SK-N-SH (cell line): Measurements from ENCODE around the gene CHST12. TPM values are rescaled to one million over a fixed set of nuclear protein-coding genes. Genes with fewer than 3 reads are reported as not detected.

Experiments
- CTCF ChIA-PET: fragments of 300-600, 350-600 bp; formaldehyde crosslinking; extraction: SDS; loops from one replicate; lab custom pipeline; 2021; lab: Yijun Ruan, JAX
- POLR2A ChIA-PET: fragments of 350-600 bp; sonication (Branson Sonifier 250); formaldehyde crosslinking; extraction: SDS; loops from one replicate; lab custom pipeline; 2020; ENCODE audit warnings: antibody characterized with exemption, inconsistent platforms; lab: Yijun Ruan, JAX
- DNase-seq: peaks from one replicate; pipeline ENCODE4 v3.0.0; 2012
- H2AFZ ChIP-seq: fragments of 200-600 bp; sonication (generic); 2 replicates; pipeline ENCODE4 v1.8.1; 2016; ENCODE audit warnings: antibody characterized with exemption, mild to moderate bottlenecking, low read depth
- H3F3A ChIP-seq: fragments of 200-600 bp; sonication (generic); replicated peaks from 2 replicates; pipeline ENCODE3; 2016; ENCODE audit warnings: antibody characterized with exemption, mild to moderate bottlenecking; ENCODE audit not compliant: insufficient read depth
- H3K27ac ChIP-seq, 2 experiments: fragments of 200-500 bp in 1 of 2; fragments of 200-600 bp in 1 of 2; sonication (Bioruptor generic) in 1 of 2; sonication (generic), shearing (Covaris generic) in 1 of 2; 2 replicates each; pipeline versions ENCODE4 v1.5.1 to v1.6.1; 2014 to 2016; ENCODE audit warnings: low read depth in 2 of 2, inconsistent platforms in 1 of 2, low read length in 1 of 2, mild to moderate bottlenecking in 1 of 2, mixed read lengths in 1 of 2
- H3K27me3 ChIP-seq: fragments of 200-600 bp; sonication (generic), shearing (Covaris generic); 2 replicates; pipeline ENCODE4 v1.6.1; 2016; ENCODE audit warnings: mixed run types; ENCODE audit not compliant: insufficient read depth
- H3K36me3 ChIP-seq, 2 experiments: fragments of 200-500 bp in 1 of 2; fragments of 200-600 bp in 1 of 2; sonication (Bioruptor generic) in 1 of 2; sonication (generic) in 1 of 2; replicated peaks in 1 of 2; 2 replicates each; pipeline versions ENCODE3 to v1.5.1; 2014 to 2016; ENCODE audit warnings: low read length in 1 of 2, mild to moderate bottlenecking in 1 of 2; ENCODE audit not compliant: insufficient read depth in 2 of 2, control insufficient read depth in 1 of 2
- H3K4me1 ChIP-seq, 2 experiments: fragments of 200-500 bp in 1 of 2; fragments of 200-600 bp in 1 of 2; sonication (Bioruptor generic) in 1 of 2; sonication (generic), shearing (Covaris generic) in 1 of 2; 2 replicates each; pipeline versions ENCODE4 v1.5.1 to v1.6.1; 2014 to 2016; ENCODE audit warnings: low read depth in 1 of 2, low read length in 1 of 2, mixed run types in 1 of 2; ENCODE audit not compliant: insufficient read depth in 2 of 2, control insufficient read depth in 1 of 2
- H3K4me2 ChIP-seq: fragments of 200-600 bp; sonication (generic), shearing (Covaris generic); 2 replicates; pipeline ENCODE4 v1.6.1; 2017; ENCODE audit warnings: mixed run types
- H3K4me3 ChIP-seq, 2 experiments: fragments of 200-500 bp in 1 of 2; fragments of 200-600 bp in 1 of 2; sonication (Bioruptor generic) in 1 of 2; sonication (generic), shearing (Covaris generic) in 1 of 2; 2 replicates each; pipeline versions ENCODE4 v1.5.1 to v1.8.1; 2014 to 2016; ENCODE audit warnings: low read depth in 2 of 2, inconsistent platforms in 1 of 2, low read length in 1 of 2, mild to moderate bottlenecking in 1 of 2, mixed read lengths in 1 of 2, moderate library complexity in 1 of 2
- H3K79me2 ChIP-seq: fragments of 200-600 bp; sonication (generic); 2 replicates; pipeline ENCODE4 v1.8.1; 2017; ENCODE audit warnings: mild to moderate bottlenecking; ENCODE audit not compliant: insufficient read depth
- H3K9ac ChIP-seq: fragments of 200-600 bp; sonication (generic); 2 replicates; pipeline ENCODE4 v1.6.1; 2017; ENCODE audit warnings: mixed run types
- H3K9me2 ChIP-seq: fragments of 200-600 bp; sonication (generic); 2 replicates; pipeline ENCODE4 v1.6.1; 2017; ENCODE audit warnings: mixed run types
- H3K9me3 ChIP-seq: fragments of 200-600 bp; sonication (generic); 2 replicates; pipeline ENCODE4 v1.6.1; 2017; ENCODE audit warnings: mixed run types, mild to moderate bottlenecking, moderate library complexity
- H4K20me1 ChIP-seq: fragments of 200-600 bp; sonication (generic); 2 replicates; pipeline ENCODE4 v1.6.1; 2017; ENCODE audit warnings: mild to moderate bottlenecking, mixed run types; ENCODE audit not compliant: insufficient read depth
- ELF1 ChIP-seq: IDR thresholded peaks from 2 replicates; pipeline ENCODE4 v1.4.0; 2012
- FOSL2 ChIP-seq: IDR thresholded peaks from 2 replicates; pipeline ENCODE4 v1.4.0; 2012; ENCODE audit warnings: low read depth, mild to moderate bottlenecking, moderate library complexity, borderline replicate concordance
- FOXJ3 ChIP-seq: sonication (generic); formaldehyde crosslinking; IDR thresholded peaks from 2 replicates; pipeline ENCODE4 v1.5.1; 2020; ENCODE audit warnings: mild to moderate bottlenecking, missing genetic modification reagents
- FOXM1 ChIP-seq: IDR thresholded peaks from 2 replicates; pipeline ENCODE4 v1.4.0; 2012; ENCODE audit warnings: low read depth, mild to moderate bottlenecking
- GABPA ChIP-seq: IDR thresholded peaks from 2 replicates; pipeline ENCODE4 v1.4.0; 2012; ENCODE audit warnings: low read depth, mild to moderate bottlenecking
- GATA2 ChIP-seq: sonication (generic); formaldehyde crosslinking; IDR thresholded peaks from 2 replicates; pipeline ENCODE4 v1.5.0; 2020; ENCODE audit warnings: mild to moderate bottlenecking, missing genetic modification reagents
- IRF3 ChIP-seq: fragments of 150-350 bp; IDR thresholded peaks from 2 replicates; pipeline ENCODE4 v1.6.1; 2016; ENCODE audit warnings: mild to moderate bottlenecking, low read depth, low read length
- JUND ChIP-seq: IDR thresholded peaks from 2 replicates; pipeline ENCODE4 v1.4.0; 2012
- MAX ChIP-seq: IDR thresholded peaks from 2 replicates; pipeline ENCODE4 v1.4.0; 2012; ENCODE audit warnings: low read depth
- RAD21 ChIP-seq: IDR thresholded peaks from 2 replicates; pipeline ENCODE4 v1.6.1; 2012; ENCODE audit warnings: mild to moderate bottlenecking, low read length
- REST ChIP-seq: IDR thresholded peaks from 2 replicates; pipeline ENCODE4 v1.6.1; 2012; ENCODE audit warnings: mild to moderate bottlenecking, low read depth, low read length, moderate library complexity
- SIN3A ChIP-seq: IDR thresholded peaks from 2 replicates; pipeline ENCODE4 v1.6.1; 2012; ENCODE audit warnings: low read depth, mild to moderate bottlenecking, low read length, moderate library complexity, borderline replicate concordance
- SMC3 ChIP-seq: IDR thresholded peaks from 2 replicates; pipeline ENCODE4 v1.6.1; 2012; ENCODE audit warnings: low read depth, low read length, improper control_type of control experiment
- TCF12 ChIP-seq: IDR thresholded peaks from 2 replicates; pipeline ENCODE4 v1.4.0; 2012
- TEAD4 ChIP-seq: IDR thresholded peaks from 2 replicates; pipeline ENCODE4 v1.4.0; 2012; ENCODE audit warnings: mild to moderate bottlenecking, borderline replicate concordance; ENCODE audit not compliant: insufficient read depth
- USF1 ChIP-seq: IDR thresholded peaks from 2 replicates; pipeline ENCODE4 v1.4.0; 2012; ENCODE audit warnings: low read depth, borderline replicate concordance
- YY1 ChIP-seq: IDR thresholded peaks from 2 replicates; pipeline ENCODE4 v1.4.0; 2012; ENCODE audit warnings: low read depth, mild to moderate bottlenecking
- WGBS: methylation state at CpG from one replicate; pipeline ENCODE4 v1.1.6; 2017; ENCODE audit warnings: low lambda C conversion rate; 5-methylcytosine and 5-hydroxymethylcytosine counted together
- polyA plus RNA-seq, 3 experiments: library from polyadenylated mRNA; depleted of rRNA; stranded (reverse); fragments of >200 nt; gene quantifications; 2 replicates each; pipeline ENCODE4 v1.2.3, GENCODE V29; 2012
- TF ChIP-seq, protein P1 (sequence below): fragments of 150-350 bp; IDR thresholded peaks from 2 replicates; pipeline ENCODE4 v1.6.1; 2017; ENCODE audit warnings: antibody characterized with exemption, low read length, low read depth, borderline replicate concordance
- TF ChIP-seq, protein P2 (sequence below): IDR thresholded peaks from 2 replicates; pipeline ENCODE4 v1.4.0; 2012; ENCODE audit warnings: low read depth, borderline replicate concordance

Gene CHST12
- polyA plus RNA-seq, 1 of the 3 experiments (the other 2 are of a cell fraction): 32.7 TPM

- Histone ChIP-seq H3K36me3 (no peaks in the 10 kb centered on the region), H4K20me1 (no peaks in the 10 kb centered on the region), H3K4me3 (no peak within 1 kb of the TSS), H3K9me3 (no peaks in the 10 kb centered on the region), H3F3A (no peaks in the 10 kb centered on the region), H3K79me2 (no peaks in the 10 kb centered on the region), H3K9me2 (no peaks in the 10 kb centered on the region), H3K27ac (no peak within 1 kb of the TSS), H3K4me1 (peaks cover under 1 to 12% of the 10 kb centered on the region in 2 experiments; a peak in 1 of 4 replicates), H3K27me3 (no peaks in the 10 kb centered on the region), H2AFZ (no peak within 1 kb of the TSS), H3K4me2 (no peak within 1 kb of the TSS), H3K9ac (no peak within 1 kb of the TSS)
- DNase-seq: no peak
- no peak for TF ChIP-seq FOSL2
- no peak for TF ChIP-seq JUND
- TF ChIP-seq REST: no peak
- TF ChIP-seq MAX: no peak
- no peak for TF ChIP-seq ELF1
- no peak for TF ChIP-seq GATA2 (CRISPR knock-in tag)
- TF ChIP-seq SIN3A: no peak
- TF ChIP-seq FOXJ3: no peak
- no peak for TF ChIP-seq YY1
- TF ChIP-seq USF1: no peak
- no peak for TF ChIP-seq TEAD4
- TF ChIP-seq, protein P1, sequence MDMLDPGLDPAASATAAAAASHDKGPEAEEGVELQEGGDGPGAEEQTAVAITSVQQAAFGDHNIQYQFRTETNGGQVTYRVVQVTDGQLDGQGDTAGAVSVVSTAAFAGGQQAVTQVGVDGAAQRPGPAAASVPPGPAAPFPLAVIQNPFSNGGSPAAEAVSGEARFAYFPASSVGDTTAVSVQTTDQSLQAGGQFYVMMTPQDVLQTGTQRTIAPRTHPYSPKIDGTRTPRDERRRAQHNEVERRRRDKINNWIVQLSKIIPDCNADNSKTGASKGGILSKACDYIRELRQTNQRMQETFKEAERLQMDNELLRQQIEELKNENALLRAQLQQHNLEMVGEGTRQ: no peak
- no peak for TF ChIP-seq FOXM1
- no peak for TF ChIP-seq SMC3
- TF ChIP-seq, protein P2, sequence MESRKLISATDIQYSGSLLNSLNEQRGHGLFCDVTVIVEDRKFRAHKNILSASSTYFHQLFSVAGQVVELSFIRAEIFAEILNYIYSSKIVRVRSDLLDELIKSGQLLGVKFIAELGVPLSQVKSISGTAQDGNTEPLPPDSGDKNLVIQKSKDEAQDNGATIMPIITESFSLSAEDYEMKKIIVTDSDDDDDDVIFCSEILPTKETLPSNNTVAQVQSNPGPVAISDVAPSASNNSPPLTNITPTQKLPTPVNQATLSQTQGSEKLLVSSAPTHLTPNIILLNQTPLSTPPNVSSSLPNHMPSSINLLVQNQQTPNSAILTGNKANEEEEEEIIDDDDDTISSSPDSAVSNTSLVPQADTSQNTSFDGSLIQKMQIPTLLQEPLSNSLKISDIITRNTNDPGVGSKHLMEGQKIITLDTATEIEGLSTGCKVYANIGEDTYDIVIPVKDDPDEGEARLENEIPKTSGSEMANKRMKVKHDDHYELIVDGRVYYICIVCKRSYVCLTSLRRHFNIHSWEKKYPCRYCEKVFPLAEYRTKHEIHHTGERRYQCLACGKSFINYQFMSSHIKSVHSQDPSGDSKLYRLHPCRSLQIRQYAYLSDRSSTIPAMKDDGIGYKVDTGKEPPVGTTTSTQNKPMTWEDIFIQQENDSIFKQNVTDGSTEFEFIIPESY: no peak
- TF ChIP-seq IRF3: no peak
- no peak for TF ChIP-seq GABPA
- TF ChIP-seq RAD21: no peak
- TF ChIP-seq TCF12: no peak
- 76% methylated on average over 12 of the region's 16 CpGs for WGBS
- ChIA-PET CTCF (interaction anchor here (0.6 to 5.8 kb wide), 6 partner anchors 7 to 205 kb away, joined by 3 to 48 read pairs (median 4); no protein-coding TSS in a partner anchor), POLR2A (no interaction called here)
Observed at GRCh38 chr7:2476298-2476697, 72.9 kb downstream of the CHST12 start, which contains the start of gene GRIFIN. Gene GRIFIN (minus strand): TSS chr7:2476398. CDS start chr7:2476383, 15 bp downstream.
